Adrenal gland (tissue), 12 donors: Measurements from ENCODE around the gene APBB2. TPM values are rescaled to one million over a fixed set of nuclear protein-coding genes. Genes with fewer than 3 reads are reported as not detected.

Source experiments
- DNase-seq, 7 donors: peaks; one replicate each; pipeline ENCODE4 v3.0.0-alpha.2; 2019 to 2020
- H3K27ac ChIP-seq, 5 donors: fragments of 200-600 bp; sonication (generic) in 4 of 5; 1 replicate in 3 of 5; 2 replicates in 2 of 5; pipeline versions ENCODE4 v1.5.1 to v1.8.0; 2016 to 2020; ENCODE audit warnings: mild to moderate bottlenecking in 1 of 5
- H3K27me3 ChIP-seq: fragments of 200-600 bp; 2 replicates; pipeline ENCODE4 v1.8.0; 2021
- H3K36me3 ChIP-seq, 2 donors: fragments of 200-600 bp; replicated peaks in 1 of 2; 1 replicate in 1 of 2; 2 replicates in 1 of 2; pipeline versions ENCODE4 v1.5.1 to v1.8.0; 2018 to 2022
- H3K4me1 ChIP-seq, 2 donors: fragments of 200-600 bp; replicated peaks in 1 of 2; 1 replicate in 1 of 2; 2 replicates in 1 of 2; pipeline versions ENCODE4 v1.5.1 to v1.8.0; 2018 to 2021
- H3K4me3 ChIP-seq, 4 donors: fragments of 200-600 bp; sonication (generic) in 3 of 4; one replicate each; pipeline ENCODE4 v1.5.1; 2016 to 2018
- H3K9me3 ChIP-seq, 3 donors: fragments of 200-600 bp; sonication (generic) in 1 of 3; replicated peaks in 1 of 3; 1 replicate in 2 of 3; 2 replicates in 1 of 3; pipeline versions ENCODE4 v1.5.1 to v1.8.0; 2016 to 2021
- POLR2A ChIP-seq, 2 donors: fragments of 450-650 bp; IDR thresholded peaks; one replicate each; pipeline ENCODE4 v1.6.1; 2017; ENCODE audit warnings: antibody characterized with exemption in 2 of 2, mild to moderate bottlenecking in 2 of 2, moderate library complexity in 1 of 2
- WGBS, 4 donors: extraction: QIAGEN DNeasy Blood & Tissue Kit in 2 of 4; methylation state at CpG; one replicate each; pipeline versions ENCODE4 v1.1.5 to v1.1.7; 2013 to 2017; 5-methylcytosine and 5-hydroxymethylcytosine counted together
- intact Hi-C, 2 donors: fragments of 100-400 bp; cut with DNase I; formaldehyde crosslinking; loops; one replicate each; pipeline versions ENCODE4 v1.14.1 to v1.15.0; 2022 to 2023
- polyA plus RNA-seq, 3 donors: library from polyadenylated mRNA; stranded (reverse); fragments of 200-250 nt in 2 of 3; fragments of 350-450 nt in 1 of 3; fragmentation: Illumina TruSeq in 1 of 3; extraction: RNeasy Lipid Tissue Mini Kit (QIAGEN cat#74804) in 1 of 3; gene quantifications; one replicate each; pipeline ENCODE4 v1.2.3, GENCODE V29; 2013 to 2014
- total RNA-seq, 9 donors: library from RNA; depleted of rRNA in 4 of 9; stranded (reverse); fragments of >200 nt in 4 of 9; fragments of 120-200 nt in 1 of 9; fragmentation: NEBNext Ultra II Directional in 1 of 9; extraction: Animal tissue kit (Norgen Biotek cat#: 25700) in 1 of 9; gene quantifications; one replicate each; pipeline versions ENCODE4 v1.1.0 to v1.2.4, GENCODE V29; 2013 to 2023
- TF ChIP-seq, protein P1 (sequence below), 6 experiments: fragments of 450-650 bp in 4 of 6; fragments of 200-600 bp in 2 of 6; sonication (generic) in 1 of 6; IDR thresholded peaks; 1 replicate in 5 of 6; 2 replicates in 1 of 6; pipeline versions ENCODE4 v1.5.1 to v1.8.0; 2016 to 2021; ENCODE audit warnings: antibody characterized with exemption in 6 of 6, mild to moderate bottlenecking in 2 of 6, moderate library complexity in 1 of 6
- donor health status: healthy with polysubstance abuse.
- donor health status: Bipolar disorder and iron deficiency.
- donor health status: DM: yes; HTN: yes; CAD: no.
- donor health status: DM: no; HTN: no; CAD: no.
- donor health status: DM: no; HTN: no; CAD: no.
- donor health status: DM: yes; HTN: yes; CAD: no.

APBB2 gene
- total and polyA plus RNA-seq, 12 donors, result 12.4 to 135 (median 39.7) TPM

DNA sequence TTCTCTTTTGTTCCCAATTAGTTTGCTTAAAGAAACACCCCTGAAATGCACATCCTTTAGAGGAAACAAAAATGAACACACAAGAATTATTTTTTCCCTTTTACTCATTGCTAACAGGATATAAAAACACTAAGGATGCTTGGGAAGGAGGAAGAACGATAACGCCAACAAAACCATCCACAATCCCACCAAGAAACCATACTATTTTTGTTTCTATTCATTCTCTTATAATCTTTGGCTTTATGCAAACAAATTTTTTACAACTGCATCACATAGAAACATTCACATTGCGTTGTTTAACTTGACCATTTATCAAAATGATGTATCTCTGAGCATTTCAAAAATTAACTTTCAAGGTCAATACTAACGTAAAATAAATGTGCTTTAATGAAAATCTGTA, 12.0 kb downstream of the APBB2 start:
- DNase-seq, result no peak
- Histone ChIP-seq H3K4me1 (peaks cover 0 to 30% of the 10 kb centered on the region in 2 donors), H3K9me3 (no peaks in the 10 kb centered on the region), H3K4me3 (no peak overlapping the region), H3K27ac (no peak overlapping the region), H3K36me3 (no peaks in the 10 kb centered on the region), H3K27me3 (no peaks in the 10 kb centered on the region)
- intact Hi-C loops, result no loop called here
- no peak for TF ChIP-seq POLR2A (IDR thresholded peaks at IDR 0.05)
- TF ChIP-seq, protein P1, sequence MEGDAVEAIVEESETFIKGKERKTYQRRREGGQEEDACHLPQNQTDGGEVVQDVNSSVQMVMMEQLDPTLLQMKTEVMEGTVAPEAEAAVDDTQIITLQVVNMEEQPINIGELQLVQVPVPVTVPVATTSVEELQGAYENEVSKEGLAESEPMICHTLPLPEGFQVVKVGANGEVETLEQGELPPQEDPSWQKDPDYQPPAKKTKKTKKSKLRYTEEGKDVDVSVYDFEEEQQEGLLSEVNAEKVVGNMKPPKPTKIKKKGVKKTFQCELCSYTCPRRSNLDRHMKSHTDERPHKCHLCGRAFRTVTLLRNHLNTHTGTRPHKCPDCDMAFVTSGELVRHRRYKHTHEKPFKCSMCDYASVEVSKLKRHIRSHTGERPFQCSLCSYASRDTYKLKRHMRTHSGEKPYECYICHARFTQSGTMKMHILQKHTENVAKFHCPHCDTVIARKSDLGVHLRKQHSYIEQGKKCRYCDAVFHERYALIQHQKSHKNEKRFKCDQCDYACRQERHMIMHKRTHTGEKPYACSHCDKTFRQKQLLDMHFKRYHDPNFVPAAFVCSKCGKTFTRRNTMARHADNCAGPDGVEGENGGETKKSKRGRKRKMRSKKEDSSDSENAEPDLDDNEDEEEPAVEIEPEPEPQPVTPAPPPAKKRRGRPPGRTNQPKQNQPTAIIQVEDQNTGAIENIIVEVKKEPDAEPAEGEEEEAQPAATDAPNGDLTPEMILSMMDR (IDR thresholded peaks at IDR 0.05), result no peak
- 52 to 60% (median 53%) methylated on average over 4 of the region's 4 CpGs for WGBS, 4 donors

DNA sequence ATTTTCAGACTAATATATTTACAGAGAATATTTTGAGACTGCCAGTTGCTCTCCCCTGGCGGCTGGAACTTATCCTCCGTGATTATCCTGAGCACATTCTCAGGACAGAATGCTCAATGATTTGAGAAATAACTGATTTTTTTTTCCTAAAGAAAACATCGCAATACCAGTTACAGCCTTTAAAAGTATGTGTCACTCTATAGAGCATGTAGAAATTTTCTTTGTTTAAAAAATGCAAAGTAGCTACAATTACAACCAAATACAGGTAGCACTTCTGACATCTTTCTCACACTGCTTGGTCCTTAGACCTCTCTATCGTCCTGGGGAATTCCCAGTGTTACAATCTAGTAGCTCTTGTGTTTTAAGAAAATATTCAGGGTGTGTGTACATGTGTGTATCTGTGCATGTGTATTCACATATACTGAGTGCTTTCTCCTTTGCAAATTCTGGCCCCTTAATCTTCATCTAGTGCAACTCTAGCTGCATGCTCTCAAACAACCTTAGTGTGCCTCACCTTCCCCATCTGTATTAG, 13.8 kb downstream of the APBB2 start:
- DNase-seq, result no peak
- H3K4me3 ChIP-seq, result no peak overlapping the region
- H3K36me3 ChIP-seq, result no peaks in the 10 kb centered on the region
- intact Hi-C loops, result no loop called here
- TF ChIP-seq POLR2A (IDR thresholded peaks at IDR 0.05), result no peak
- TF ChIP-seq, protein P1 (IDR thresholded peaks at IDR 0.05), result no peak
- peaks cover 0 to 28% of the 10 kb centered on the region in 2 donors for H3K4me1 ChIP-seq
- H3K27ac ChIP-seq, result no peak overlapping the region
- H3K27me3 ChIP-seq, result no peaks in the 10 kb centered on the region
- WGBS, 4 donors, result 66 to 89% (median 83%) methylated on average over 4 of the region's 4 CpGs
- H3K9me3 ChIP-seq, result no peaks in the 10 kb centered on the region

DNA sequence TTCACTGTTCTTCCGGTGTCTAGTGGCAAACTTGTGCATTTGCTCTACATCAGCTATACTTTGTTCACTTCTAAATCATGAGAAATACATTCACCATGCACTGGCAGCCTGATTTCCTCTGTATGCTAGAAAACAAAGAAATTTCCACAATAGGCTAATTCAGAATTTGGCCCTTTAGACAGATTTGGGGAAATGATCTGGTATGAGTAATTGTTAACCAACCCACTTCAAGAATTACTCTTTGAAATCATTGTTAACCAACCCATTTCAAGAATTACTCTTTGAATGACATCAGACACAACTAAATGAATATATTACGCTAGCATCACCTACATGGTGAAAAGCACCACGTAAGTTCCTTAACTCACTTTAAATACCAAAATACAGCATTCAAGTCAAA, 14.6 kb downstream of the APBB2 start:
- intact Hi-C loops, result loop anchor here in 1 of 2 donors (10.0 kb wide), 1 partner anchor 55 kb away; no protein-coding TSS in a partner anchor
- Histone ChIP-seq H3K4me3 (no peak overlapping the region), H3K27ac (no peak overlapping the region)

DNA sequence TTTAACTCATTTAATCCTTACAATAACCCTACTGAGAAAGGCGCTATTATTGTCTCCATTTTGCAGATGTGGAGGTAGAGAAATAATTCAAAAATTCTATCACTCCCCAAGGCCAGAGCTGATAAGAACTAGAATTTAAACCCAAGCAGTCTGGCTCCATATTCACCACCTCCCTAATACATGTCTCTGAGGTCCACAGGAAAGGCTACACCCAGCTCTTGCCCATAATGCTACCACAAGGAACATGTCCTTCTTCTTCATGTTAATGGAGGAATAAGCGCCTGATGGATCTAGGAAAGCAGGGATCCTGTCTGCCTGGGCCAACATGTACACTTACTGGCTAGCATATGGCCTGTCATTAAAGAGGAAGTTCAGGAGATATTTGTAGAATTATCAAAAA, 16.3 kb downstream of the APBB2 start:
- H3K9me3 ChIP-seq, result no peaks in the 10 kb centered on the region
- H3K27ac ChIP-seq, result no peak overlapping the region
- TF ChIP-seq, protein P1 (IDR thresholded peaks at IDR 0.05), result no peak
- no peak for TF ChIP-seq POLR2A (IDR thresholded peaks at IDR 0.05)
- H3K27me3 ChIP-seq, result no peaks in the 10 kb centered on the region
- no peak for DNase-seq
- H3K36me3 ChIP-seq, result no peaks in the 10 kb centered on the region
- H3K4me3 ChIP-seq, result no peak overlapping the region
- 88 to 98% (median 95%) methylated on average over 2 of the region's 2 CpGs for WGBS, 4 donors
- peaks cover 0 to 6% of the 10 kb centered on the region in 2 donors for H3K4me1 ChIP-seq
- intact Hi-C loops, result loop anchor here in 1 of 2 donors (10.0 kb wide), 1 partner anchor 53 kb away; no protein-coding TSS in a partner anchor

More for the DNA sequence above, 14.6 kb downstream of the APBB2 start:
- 71 to 93% (median 86%) methylated on average over 3 of the region's 3 CpGs for WGBS, 4 donors
- Histone ChIP-seq H3K9me3 (no peaks in the 10 kb centered on the region), H3K27me3 (no peaks in the 10 kb centered on the region), H3K4me1 (peaks cover 0 to 21% of the 10 kb centered on the region in 2 donors), H3K36me3 (no peaks in the 10 kb centered on the region)
- no peak for DNase-seq
- no peak for TF ChIP-seq POLR2A (IDR thresholded peaks at IDR 0.05)
- TF ChIP-seq, protein P1 (IDR thresholded peaks at IDR 0.05), result no peak
